ENCODE data around the gene GUCY1A2.

The GUCY1A2 gene

DNA sequence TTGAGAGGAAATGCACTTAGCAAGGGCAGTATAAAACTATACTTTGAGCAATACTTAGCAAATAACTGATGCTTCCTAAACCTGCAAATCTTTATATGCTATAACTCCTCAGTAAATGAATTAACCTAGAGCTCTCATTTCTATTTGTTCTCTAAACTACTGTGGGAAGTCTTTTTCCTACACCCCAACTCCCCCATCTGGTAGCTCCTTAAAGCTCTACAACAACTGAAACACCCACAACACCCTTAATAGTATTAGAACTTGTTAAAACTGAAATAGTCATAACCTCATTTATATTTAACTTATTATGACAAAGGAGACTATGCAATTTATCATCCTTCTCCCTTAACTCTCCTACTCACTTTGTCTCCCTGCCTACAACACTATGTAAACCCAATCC lies 43.4 kb downstream of the GUCY1A2 start:
- ChIA-PET CTCF (interaction anchor here (1.0 kb wide), 1 partner anchor 13 kb away, joined by 3 read pairs; no protein-coding TSS in a partner anchor), POLR2A (no interaction called here)
- DNase-seq (ENCODE audit: extremely low spot score), result no peak
- TF ChIP-seq, protein P1, sequence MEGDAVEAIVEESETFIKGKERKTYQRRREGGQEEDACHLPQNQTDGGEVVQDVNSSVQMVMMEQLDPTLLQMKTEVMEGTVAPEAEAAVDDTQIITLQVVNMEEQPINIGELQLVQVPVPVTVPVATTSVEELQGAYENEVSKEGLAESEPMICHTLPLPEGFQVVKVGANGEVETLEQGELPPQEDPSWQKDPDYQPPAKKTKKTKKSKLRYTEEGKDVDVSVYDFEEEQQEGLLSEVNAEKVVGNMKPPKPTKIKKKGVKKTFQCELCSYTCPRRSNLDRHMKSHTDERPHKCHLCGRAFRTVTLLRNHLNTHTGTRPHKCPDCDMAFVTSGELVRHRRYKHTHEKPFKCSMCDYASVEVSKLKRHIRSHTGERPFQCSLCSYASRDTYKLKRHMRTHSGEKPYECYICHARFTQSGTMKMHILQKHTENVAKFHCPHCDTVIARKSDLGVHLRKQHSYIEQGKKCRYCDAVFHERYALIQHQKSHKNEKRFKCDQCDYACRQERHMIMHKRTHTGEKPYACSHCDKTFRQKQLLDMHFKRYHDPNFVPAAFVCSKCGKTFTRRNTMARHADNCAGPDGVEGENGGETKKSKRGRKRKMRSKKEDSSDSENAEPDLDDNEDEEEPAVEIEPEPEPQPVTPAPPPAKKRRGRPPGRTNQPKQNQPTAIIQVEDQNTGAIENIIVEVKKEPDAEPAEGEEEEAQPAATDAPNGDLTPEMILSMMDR (IDR thresholded peaks at IDR 0.05; ENCODE audit: control extremely low read depth, extremely low read depth, low read depth, missing control alignments), result no peak

DNA sequence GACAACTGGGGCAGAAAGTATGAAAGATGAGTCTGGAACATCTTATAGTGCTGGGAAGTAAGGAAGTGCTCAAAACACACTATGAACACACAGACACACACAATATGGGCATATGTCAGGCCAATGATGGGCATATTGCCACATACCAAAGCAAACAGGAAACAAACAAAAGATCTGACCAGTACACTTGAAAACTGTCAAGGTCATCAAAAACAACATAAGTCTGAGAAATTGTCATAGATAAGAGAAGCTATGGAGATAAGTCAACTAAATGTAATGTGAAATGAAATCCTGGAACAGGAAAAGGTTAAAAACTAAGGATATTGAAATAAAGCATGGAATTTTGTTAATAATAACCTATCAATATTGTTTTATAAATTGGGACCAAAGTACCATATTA lies 46.4 kb downstream of the GUCY1A2 start:
- TF ChIP-seq, protein P1 (IDR thresholded peaks at IDR 0.05; ENCODE audit: control extremely low read depth, extremely low read depth, low read depth, missing control alignments), result no peak
- no peak for DNase-seq (ENCODE audit: extremely low spot score)
- ChIA-PET POLR2A (no interaction called here), CTCF (no interaction called here)

- POLR2A ChIA-PET, result no interaction called here
- CTCF ChIA-PET, result interaction anchor here (0.6 to 1.4 kb wide), 2 partner anchors 19 to 1481 kb away, joined by 3 to 4 read pairs; no protein-coding TSS in a partner anchor
- DNase-seq (ENCODE audit: extremely low spot score), result no peak
- TF ChIP-seq, protein P1 (IDR thresholded peaks at IDR 0.05; ENCODE audit: control extremely low read depth, extremely low read depth, low read depth, missing control alignments), result no peak
These were observed 48.5 kb downstream of the GUCY1A2 start for GRCh38 chr11:106969644-106970355.

DNA sequence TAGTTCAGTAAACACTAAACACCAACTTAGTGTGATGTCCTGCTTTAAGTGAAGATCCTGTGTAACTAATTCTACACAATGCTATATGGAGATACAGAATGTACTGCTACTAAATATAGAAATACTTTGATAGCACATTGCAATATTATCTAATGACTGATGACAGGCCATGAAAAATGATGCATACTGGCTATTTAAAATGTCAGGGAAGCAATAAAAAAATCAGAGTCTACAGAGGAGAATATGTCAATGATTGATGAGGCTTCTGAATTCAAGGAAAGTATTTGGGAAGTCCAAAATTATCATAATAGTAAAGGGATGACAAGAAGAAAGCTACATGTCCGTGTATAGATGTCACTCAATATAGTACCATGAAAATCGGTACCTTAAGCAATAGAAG lies 55.3 kb downstream of the GUCY1A2 start:
- ChIA-PET POLR2A (no interaction called here), CTCF (no interaction called here)
- no peak for DNase-seq (ENCODE audit: extremely low spot score)
- TF ChIP-seq, protein P1 (IDR thresholded peaks at IDR 0.05; ENCODE audit: control extremely low read depth, extremely low read depth, low read depth, missing control alignments), result no peak

DNA sequence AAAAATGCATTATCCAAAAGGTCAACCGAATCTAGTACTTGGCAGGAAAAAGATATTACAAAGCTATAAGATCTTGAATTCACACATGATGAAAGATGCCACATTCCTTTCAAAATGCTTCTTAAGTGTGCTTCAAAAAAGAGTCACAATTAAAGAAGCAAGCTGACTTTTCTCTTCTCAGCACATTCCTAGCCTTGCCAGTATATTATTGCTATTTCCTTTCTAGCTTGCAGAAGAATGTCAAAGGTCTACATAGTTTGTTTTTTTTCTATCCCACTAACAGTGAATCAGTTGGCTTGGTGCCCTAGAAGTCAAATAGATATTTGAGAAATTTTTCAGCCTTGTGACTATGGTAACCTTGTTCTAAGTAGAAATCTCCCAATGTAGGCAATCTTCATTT lies 56.8 kb downstream of the GUCY1A2 start:
- POLR2A ChIA-PET, result no interaction called here
- DNase-seq (ENCODE audit: extremely low spot score), result no peak
- TF ChIP-seq, protein P1 (IDR thresholded peaks at IDR 0.05; ENCODE audit: control extremely low read depth, extremely low read depth, low read depth, missing control alignments), result no peak
- CTCF ChIA-PET, result interaction anchor here (1.0 kb wide), 1 partner anchor 13 kb away, joined by 3 read pairs; no protein-coding TSS in a partner anchor

- CTCF ChIA-PET, result interaction anchor here (1.0 kb wide), 1 partner anchor 14 kb away, joined by 3 read pairs; no protein-coding TSS in a partner anchor
- POLR2A ChIA-PET, result no interaction called here
These were observed 57.2 kb downstream of the GUCY1A2 start for GRCh38 chr11:106961048-106961447.

More at GRCh38 chr11:106961048-106961447, 57.2 kb downstream of the GUCY1A2 start:
- no peak for DNase-seq (ENCODE audit: extremely low spot score)
- TF ChIP-seq, protein P1 (IDR thresholded peaks at IDR 0.05; ENCODE audit: control extremely low read depth, extremely low read depth, low read depth, missing control alignments), result no peak

All from GM10248 (cell line).